SW 1271 (cell line): Measurements from ENCODE around the gene CREG2.

Experiments used
- DNase-seq, 2 experiments: peaks; one replicate each; lab custom pipeline; 2025; lab: John Stamatoyannopoulos, UW

Gene CREG2

GRCh38 chr2:101387151-101387834, at the start of gene CREG2:
Gene CREG2, minus strand, starts transcription at chr2:101387503. Its CDS starts 46 bp downstream, at chr2:101387457.
- DNase-seq: peak; percentile 10 to 32

- DNase-seq: no peak
Measured at GRCh38 chr2:101435001-101435862, 47.9 kb upstream of the CREG2 start.

GRCh38 chr2:101433465-101433864, 46.2 kb upstream of the CREG2 start:
- no peak for DNase-seq

GRCh38 chr2:101432411-101433181, 45.3 kb upstream of the CREG2 start:
- DNase-seq: no peak

GRCh38 chr2:101431486-101431885, 44.2 kb upstream of the CREG2 start:
- DNase-seq: no peak

GRCh38 chr2:101430156-101430555, 42.9 kb upstream of the CREG2 start:
- DNase-seq: no peak

- no peak for DNase-seq
Measured at GRCh38 chr2:101429453-101429852, 42.1 kb upstream of the CREG2 start.

- no peak for DNase-seq
Measured at GRCh38 chr2:101428422-101429176, 41.3 kb upstream of the CREG2 start.

GRCh38 chr2:101427743-101428142, 40.4 kb upstream of the CREG2 start:
- no peak for DNase-seq

- no peak for DNase-seq
Measured at GRCh38 chr2:101427240-101427639, 39.9 kb upstream of the CREG2 start.

GRCh38 chr2:101426822-101427221, 39.5 kb upstream of the CREG2 start:
- DNase-seq: no peak

GRCh38 chr2:101420623-101421022, 33.3 kb upstream of the CREG2 start:
- no peak for DNase-seq

GRCh38 chr2:101419096-101419663, 31.9 kb upstream of the CREG2 start:
- peak in 1 of 2 experiments; percentile 76 for DNase-seq

GRCh38 chr2:101418460-101419095, 31.3 kb upstream of the CREG2 start:
- DNase-seq: no peak

GRCh38 chr2:101416609-101417008, 29.3 kb upstream of the CREG2 start:
- DNase-seq: no peak

GRCh38 chr2:101415884-101416283, 28.6 kb upstream of the CREG2 start:
- DNase-seq: no peak

- DNase-seq: no peak
Measured at GRCh38 chr2:101415220-101415619, 27.9 kb upstream of the CREG2 start.

GRCh38 chr2:101412092-101412694, 24.9 kb upstream of the CREG2 start:
- no peak for DNase-seq

GRCh38 chr2:101410746-101411145, 23.4 kb upstream of the CREG2 start:
- DNase-seq: no peak

- no peak for DNase-seq
Measured at GRCh38 chr2:101410114-101410513, 22.8 kb upstream of the CREG2 start.
